HL-60 (cell line): ENCODE measurements around the gene ADAM33.

Experiments
- DNase-seq, 2 experiments: peaks; one replicate each; pipeline ENCODE4 v3.0.0-alpha.2; 2010 to 2020; ENCODE audit warnings: low read depth in 1 of 2, low spot score in 1 of 2
- H3K27ac ChIP-seq: fragments of 250-450 bp; sonication (Bioruptor Pico); replicated peaks from 2 replicates; pipeline ENCODE4 v1.5.1; 2020; ENCODE audit warnings: mild to moderate bottlenecking, moderate library complexity
- H3K27me3 ChIP-seq: fragments of 250-450 bp; sonication (Bioruptor Pico); 2 replicates; pipeline ENCODE4 v1.5.1; 2021; ENCODE audit warnings: mild to moderate bottlenecking, moderate library complexity; ENCODE audit not compliant: insufficient read depth, poor library complexity, severe bottlenecking
- H3K4me3 ChIP-seq: replicated peaks from 2 replicates; pipeline ENCODE4 v1.5.1; 2011; ENCODE audit warnings: mild to moderate bottlenecking, control low read depth, low read length; ENCODE audit not compliant: insufficient read depth
- CTCF ChIP-seq: IDR thresholded peaks from one replicate; pipeline ENCODE4 v1.5.1; 2011; ENCODE audit warnings: low read length, control low read depth, inconsistent platforms; ENCODE audit not compliant: insufficient read depth
- GABPA ChIP-seq: IDR thresholded peaks from 2 replicates; pipeline ENCODE4 v1.6.1; 2012; ENCODE audit warnings: low read depth
- POLR2AphosphoS5 ChIP-seq: IDR thresholded peaks from 2 replicates; pipeline ENCODE4 v1.6.1; 2012; ENCODE audit warnings: low read depth
- REST ChIP-seq: IDR thresholded peaks from 2 replicates; pipeline ENCODE4 v1.6.1; 2012; ENCODE audit warnings: low read depth; ENCODE audit not compliant: insufficient replicate concordance
- SPI1 ChIP-seq: IDR thresholded peaks from 2 replicates; pipeline ENCODE4 v1.6.1; 2012; ENCODE audit warnings: low read depth, mild to moderate bottlenecking, borderline replicate concordance

ADAM33 gene

GRCh38 chr20:3674995-3675900, 6.6 kb downstream of the ADAM33 start:
- Histone ChIP-seq H3K27me3 (peaks cover 74% of the 10 kb centered on the region), H3K27ac (no peak overlapping the region), H3K4me3 (no peak overlapping the region)
- no peak for DNase-seq
- no peak for TF ChIP-seq SPI1

- TF ChIP-seq SPI1 (no peak), GABPA (no peak), REST (no peak), CTCF (no peak), POLR2AphosphoS5 (no peak)
- Histone ChIP-seq H3K27ac (no peak overlapping the region), H3K4me3 (no peak overlapping the region), H3K27me3 (peaks cover 72% of the 10 kb centered on the region)
- DNase-seq = no peak
Measured at GRCh38 chr20:3674447-3674846, 7.4 kb downstream of the ADAM33 start.

- peaks cover 69% of the 10 kb centered on the region for H3K27me3 ChIP-seq
- H3K27ac ChIP-seq = no peak overlapping the region
- no peak overlapping the region for H3K4me3 ChIP-seq
- no peak for TF ChIP-seq GABPA
- TF ChIP-seq CTCF = no peak
- TF ChIP-seq POLR2AphosphoS5 = no peak
- TF ChIP-seq REST = no peak
- no peak for TF ChIP-seq SPI1
- DNase-seq = no peak
Measured at GRCh38 chr20:3673221-3674070, 8.4 kb downstream of the ADAM33 start.
